Kidney (tissue), 14 donors: ENCODE measurements around the gene DUSP2. TPM values are rescaled to one million over a fixed set of nuclear protein-coding genes. Genes with fewer than 3 reads are reported as not detected.

Experiments used
- DNase-seq, 5 donors: peaks; one replicate each; pipeline ENCODE4 v3.0.0-alpha.2; 2013 to 2020
- FAIRE-seq: peaks from 2 replicates; lab custom pipeline; 2012; peaks lifted over from hg19 to GRCh38; lab: Jason Lieb, UNC
- H3K27ac ChIP-seq, 2 donors: one replicate each; pipeline ENCODE4 v1.7.0; 2013; ENCODE audit warnings: low read depth in 2 of 2, low read length in 2 of 2, inconsistent platforms in 1 of 2
- H3K27me3 ChIP-seq: one replicate; pipeline ENCODE4 v1.7.1; 2013; ENCODE audit warnings: low read length, inconsistent platforms; ENCODE audit not compliant: control insufficient read depth, insufficient read depth
- H3K36me3 ChIP-seq, 3 donors: one replicate each; pipeline versions ENCODE4 v1.7.0 to v1.7.1; 2013; ENCODE audit warnings: low read length in 3 of 3, control low read depth in 1 of 3, inconsistent platforms in 1 of 3; ENCODE audit not compliant: insufficient read depth in 3 of 3, control insufficient read depth in 2 of 3
- H3K4me1 ChIP-seq, 3 donors: one replicate each; pipeline versions ENCODE4 v1.7.0 to v1.7.1; 2013; ENCODE audit warnings: low read length in 3 of 3, inconsistent platforms in 1 of 3, low read depth in 1 of 3; ENCODE audit not compliant: control insufficient read depth in 2 of 3, insufficient read depth in 2 of 3
- H3K4me3 ChIP-seq, 3 donors: one replicate each; pipeline versions ENCODE4 v1.7.0 to v1.8.1; 2013; ENCODE audit warnings: low read length in 3 of 3, control low read depth in 1 of 3, inconsistent platforms in 1 of 3
- H3K9ac ChIP-seq, 3 donors: one replicate each; pipeline versions ENCODE4 v1.7.0 to v1.7.1; 2013; ENCODE audit warnings: low read length in 3 of 3, control low read depth in 1 of 3, inconsistent platforms in 1 of 3
- H3K9me3 ChIP-seq, 3 donors: one replicate each; pipeline versions ENCODE4 v1.7.0 to v1.7.1; 2013; ENCODE audit warnings: low read length in 3 of 3, control low read depth in 1 of 3, inconsistent platforms in 1 of 3; ENCODE audit not compliant: control insufficient read depth in 2 of 3, insufficient read depth in 1 of 3
- CTCF ChIP-seq: IDR thresholded peaks from 3 replicates; pipeline ENCODE4 v1.5.1; 2012; ENCODE audit warnings: mild to moderate bottlenecking, moderate library complexity, borderline replicate concordance; ENCODE audit not compliant: insufficient read depth; ENCODE audit errors: extremely low read depth
- intact Hi-C: fragments of 100-400 bp; cut with DNase I; formaldehyde crosslinking; loops from one replicate; pipeline ENCODE4 v1.11.1; 2022
- polyA plus RNA-seq: library from polyadenylated mRNA; stranded (reverse); fragments of 350-450 nt; fragmentation: Illumina TruSeq; extraction: RNeasy Lipid Tissue Mini Kit (QIAGEN cat#74804); gene quantifications from one replicate; pipeline ENCODE4 v1.2.3, GENCODE V29; 2014; ENCODE audit warnings: low read depth, low replicate concordance; ENCODE audit not compliant: insufficient read depth
- total RNA-seq: library from RNA; stranded (reverse); fragmentation: NEBNext Ultra II Directional; extraction: Animal tissue kit (Norgen Biotek cat#: 25700); gene quantifications from one replicate; pipeline ENCODE4 v1.2.1, GENCODE V29; 2021
- donor health status: control.
- donor health status: control.
- donor health status: control.
- donor health status: control.
- donor health status: control.
- donor health status: DM: yes; HTN: yes; CAD: no.
- donor health status: Normal renal cell carcinoma (clear cell type).

The DUSP2 gene
- total and polyA plus RNA-seq, 2 donors from 2014 or later, result 5.6 to 11.8 TPM

GRCh38 chr2:96153991-96154431 is 8.8 kb upstream of the DUSP2 start:
- Histone ChIP-seq H3K4me1 (no peaks in the 10 kb centered on the region), H3K27me3 (no peaks in the 10 kb centered on the region), H3K27ac (no peak overlapping the region), H3K36me3 (no peaks in the 10 kb centered on the region), H3K9me3 (no peaks in the 10 kb centered on the region), H3K4me3 (no peak overlapping the region), H3K9ac (no peak overlapping the region)
- intact Hi-C loops, result no loop called here
- FAIRE-seq (no peak), DNase-seq (peak in 1 of 5 donors; percentile 40)
- TF ChIP-seq CTCF, result no peak

- Histone ChIP-seq H3K9ac (no peak overlapping the region), H3K36me3 (no peaks in the 10 kb centered on the region), H3K4me3 (no peak overlapping the region), H3K27me3 (no peaks in the 10 kb centered on the region), H3K4me1 (no peaks in the 10 kb centered on the region), H3K9me3 (no peaks in the 10 kb centered on the region), H3K27ac (no peak overlapping the region)
- intact Hi-C loops, result no loop called here
- DNase-seq (peak in 1 of 5 donors; percentile 40), FAIRE-seq (no peak)
- no peak for TF ChIP-seq CTCF
These were observed 8.1 kb upstream of the DUSP2 start for GRCh38 chr2:96153291-96153713.

- Histone ChIP-seq H3K4me3 (no peak overlapping the region), H3K9me3 (no peaks in the 10 kb centered on the region), H3K9ac (no peak overlapping the region), H3K27me3 (no peaks in the 10 kb centered on the region), H3K4me1 (no peaks in the 10 kb centered on the region), H3K27ac (no peak overlapping the region), H3K36me3 (no peaks in the 10 kb centered on the region)
- TF ChIP-seq CTCF, result no peak
- FAIRE-seq (no peak), DNase-seq (peak in 2 of 5 donors; percentile 39 to 56)
- intact Hi-C loops, result no loop called here
These were observed 7.3 kb upstream of the DUSP2 start for GRCh38 chr2:96152304-96153161.
